IPS-NIHi7 (cell line): ENCODE data around the gene RNF19B.
"Not testable (repeated sequence)": the region's sequence is repeated elsewhere in the genome, so short reads cannot be mapped to it uniquely, and the experiment has no call there.

ENCODE experiments used
- DNase-seq: peaks from one replicate; pipeline ENCODE4 v3.0.0; 2012; ENCODE audit warnings: mixed read lengths; ENCODE audit errors: extremely low spot score

The RNF19B gene

GRCh38 chr1:32931760-32932159 lies 32.8 kb downstream of the RNF19B start:
- no peak for DNase-seq

- DNase-seq: no peak
These were observed 35.2 kb downstream of the RNF19B start for GRCh38 chr1:32929366-32929765.

GRCh38 chr1:32928715-32929114 lies 35.9 kb downstream of the RNF19B start:
- no peak for DNase-seq

- no peak for DNase-seq
These were observed 36.3 kb downstream of the RNF19B start for GRCh38 chr1:32928285-32928684.

- DNase-seq: no peak
These were observed 37.2 kb downstream of the RNF19B start for GRCh38 chr1:32927441-32927840.

GRCh38 chr1:32926562-32926961 lies 38.0 kb downstream of the RNF19B start:
- DNase-seq: no peak

- DNase-seq: peak; percentile 59
These were observed 39.0 kb downstream of the RNF19B start for GRCh38 chr1:32925403-32926162.

- peak; percentile 71 for DNase-seq
These were observed 39.7 kb downstream of the RNF19B start for GRCh38 chr1:32924881-32925344.

- peak; percentile 3 for DNase-seq
These were observed 43.8 kb downstream of the RNF19B start for GRCh38 chr1:32920833-32921232.

GRCh38 chr1:32919811-32920733 lies 44.5 kb downstream of the RNF19B start:
- peak; percentile 5 for DNase-seq

GRCh38 chr1:32918179-32918578 lies 46.4 kb downstream of the RNF19B start:
- DNase-seq: peak; percentile 10

GRCh38 chr1:32917521-32917920 lies 47.1 kb downstream of the RNF19B start:
- peak; percentile 7 for DNase-seq

GRCh38 chr1:32915766-32916706 lies 48.6 kb downstream of the RNF19B start:
- DNase-seq: no peak

GRCh38 chr1:32910319-32910718 lies 54.3 kb downstream of the RNF19B start:
- DNase-seq: no peak

- DNase-seq: peak; percentile 19
These were observed 57.2 kb downstream of the RNF19B start for GRCh38 chr1:32907435-32907834.

GRCh38 chr1:32906654-32907053 lies 58.0 kb downstream of the RNF19B start:
- no peak for DNase-seq

GRCh38 chr1:32905588-32905987 lies 59.0 kb downstream of the RNF19B start:
- DNase-seq: not testable (repeated sequence)

- peak; percentile 3 for DNase-seq
These were observed 59.8 kb downstream of the RNF19B start for GRCh38 chr1:32904797-32905196.

- DNase-seq: peak; percentile 13
These were observed 60.4 kb downstream of the RNF19B start for GRCh38 chr1:32903991-32904785.

GRCh38 chr1:32902535-32902920 lies 62.1 kb downstream of the RNF19B start:
- DNase-seq: peak; percentile 8
